ENCODE data around the gene ASPRV1. TPM values are rescaled to one million over a fixed set of nuclear protein-coding genes. Genes with fewer than 3 reads are reported as not detected.
"Not testable (repeated sequence)": the region's sequence is repeated elsewhere in the genome, so short reads cannot be mapped to it uniquely, and the experiment has no call there.

ASPRV1 gene
- total RNA-seq, 2 donors from 2014 or later, result 2.6 to 10.3 TPM

GRCh38 chr2:69952336-69953115 lies 8.9 kb downstream of the ASPRV1 start:
- intact Hi-C loops (cut with DNase I), result no loop called here
- Histone ChIP-seq H3K27me3 (replicated peaks; ENCODE audit: insufficient read depth) (no peaks in the 10 kb centered on the region), H3K4me1 (replicated peaks) (no peaks in the 10 kb centered on the region), H3K27ac (no peak overlapping the region), H3K36me3 (no peaks in the 10 kb centered on the region), H3K9me3 (no peaks in the 10 kb centered on the region), H3K4me3 (no peak overlapping the region)
- TF ChIP-seq POLR2AphosphoS5 (IDR thresholded peaks at IDR 0.05) (no peak), POLR2A (IDR thresholded peaks at IDR 0.05) (no peak)
- TF ChIP-seq, protein P1, sequence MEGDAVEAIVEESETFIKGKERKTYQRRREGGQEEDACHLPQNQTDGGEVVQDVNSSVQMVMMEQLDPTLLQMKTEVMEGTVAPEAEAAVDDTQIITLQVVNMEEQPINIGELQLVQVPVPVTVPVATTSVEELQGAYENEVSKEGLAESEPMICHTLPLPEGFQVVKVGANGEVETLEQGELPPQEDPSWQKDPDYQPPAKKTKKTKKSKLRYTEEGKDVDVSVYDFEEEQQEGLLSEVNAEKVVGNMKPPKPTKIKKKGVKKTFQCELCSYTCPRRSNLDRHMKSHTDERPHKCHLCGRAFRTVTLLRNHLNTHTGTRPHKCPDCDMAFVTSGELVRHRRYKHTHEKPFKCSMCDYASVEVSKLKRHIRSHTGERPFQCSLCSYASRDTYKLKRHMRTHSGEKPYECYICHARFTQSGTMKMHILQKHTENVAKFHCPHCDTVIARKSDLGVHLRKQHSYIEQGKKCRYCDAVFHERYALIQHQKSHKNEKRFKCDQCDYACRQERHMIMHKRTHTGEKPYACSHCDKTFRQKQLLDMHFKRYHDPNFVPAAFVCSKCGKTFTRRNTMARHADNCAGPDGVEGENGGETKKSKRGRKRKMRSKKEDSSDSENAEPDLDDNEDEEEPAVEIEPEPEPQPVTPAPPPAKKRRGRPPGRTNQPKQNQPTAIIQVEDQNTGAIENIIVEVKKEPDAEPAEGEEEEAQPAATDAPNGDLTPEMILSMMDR (IDR thresholded peaks at IDR 0.05), result no peak
- WGBS, result 87% methylated on average over 6 of the region's 6 CpGs
- DNase-seq (ENCODE audit: low spot score), result no peak

- intact Hi-C loops (cut with DNase I); H3K4me3 ChIP-seq: not testable (repeated sequence)
- 98% methylated on average over 3 of the region's 3 CpGs for WGBS
Observed at GRCh38 chr2:69950671-69951070, 10.8 kb downstream of the ASPRV1 start.

GRCh38 chr2:69950241-69950640 lies 11.2 kb downstream of the ASPRV1 start:
- Histone ChIP-seq H3K27ac (no peak overlapping the region), H3K36me3 (no peaks in the 10 kb centered on the region), H3K4me3 (no peak overlapping the region), H3K9me3 (no peaks in the 10 kb centered on the region), H3K4me1 (replicated peaks) (no peaks in the 10 kb centered on the region), H3K27me3 (replicated peaks; ENCODE audit: insufficient read depth) (no peaks in the 10 kb centered on the region)
- TF ChIP-seq POLR2A (IDR thresholded peaks at IDR 0.05) (no peak), POLR2AphosphoS5 (IDR thresholded peaks at IDR 0.05) (no peak)
- TF ChIP-seq, protein P1 (IDR thresholded peaks at IDR 0.05), result no peak
- intact Hi-C loops (cut with DNase I), result no loop called here
- WGBS, result 86% methylated on average over 5 of the region's 5 CpGs
- DNase-seq (ENCODE audit: low spot score), result no peak

More at GRCh38 chr2:69950671-69951070, 10.8 kb downstream of the ASPRV1 start:
- not testable (repeated sequence) for H3K4me1 ChIP-seq (replicated peaks); DNase-seq (ENCODE audit: low spot score); H3K36me3 ChIP-seq; H3K9me3 ChIP-seq; H3K27ac ChIP-seq; H3K27me3 ChIP-seq (replicated peaks; ENCODE audit: insufficient read depth)

GRCh38 chr2:69948963-69949645 lies 12.3 kb downstream of the ASPRV1 start:
- Histone ChIP-seq H3K27me3 (replicated peaks; ENCODE audit: insufficient read depth) (no peaks in the 10 kb centered on the region), H3K27ac (no peak overlapping the region), H3K4me1 (replicated peaks) (no peaks in the 10 kb centered on the region), H3K4me3 (no peak overlapping the region), H3K36me3 (no peaks in the 10 kb centered on the region), H3K9me3 (no peaks in the 10 kb centered on the region)
- DNase-seq (ENCODE audit: low spot score), result no peak
- TF ChIP-seq POLR2A (IDR thresholded peaks at IDR 0.05) (no peak), POLR2AphosphoS5 (IDR thresholded peaks at IDR 0.05) (no peak)
- TF ChIP-seq, protein P1 (IDR thresholded peaks at IDR 0.05), result no peak
- intact Hi-C loops (cut with DNase I), result no loop called here
- 66% methylated on average over 21 of the region's 21 CpGs for WGBS

GRCh38 chr2:69948032-69948962 lies 13.1 kb downstream of the ASPRV1 start:
- H3K4me1 ChIP-seq (replicated peaks), result no peaks in the 10 kb centered on the region
- no peaks in the 10 kb centered on the region for H3K36me3 ChIP-seq
- H3K9me3 ChIP-seq, result no peaks in the 10 kb centered on the region
- intact Hi-C loops (cut with DNase I), result no loop called here
- 45% methylated on average over 33 of the region's 35 CpGs for WGBS
- no peak for DNase-seq (ENCODE audit: low spot score)
- no peak overlapping the region for H3K27ac ChIP-seq
- no peaks in the 10 kb centered on the region for H3K27me3 ChIP-seq (replicated peaks; ENCODE audit: insufficient read depth)
- TF ChIP-seq POLR2A (IDR thresholded peaks at IDR 0.05), result no peak
- TF ChIP-seq, protein P1 (IDR thresholded peaks at IDR 0.05), result no peak
- TF ChIP-seq POLR2AphosphoS5 (IDR thresholded peaks at IDR 0.05), result no peak
- H3K4me3 ChIP-seq, result no peak overlapping the region
